ENCODE measurements around the gene HIRIP3.
"Not testable (repeated sequence)": the region's sequence is repeated elsewhere in the genome, so short reads cannot be mapped to it uniquely, and the experiment has no call there.

HIRIP3 gene

DNA sequence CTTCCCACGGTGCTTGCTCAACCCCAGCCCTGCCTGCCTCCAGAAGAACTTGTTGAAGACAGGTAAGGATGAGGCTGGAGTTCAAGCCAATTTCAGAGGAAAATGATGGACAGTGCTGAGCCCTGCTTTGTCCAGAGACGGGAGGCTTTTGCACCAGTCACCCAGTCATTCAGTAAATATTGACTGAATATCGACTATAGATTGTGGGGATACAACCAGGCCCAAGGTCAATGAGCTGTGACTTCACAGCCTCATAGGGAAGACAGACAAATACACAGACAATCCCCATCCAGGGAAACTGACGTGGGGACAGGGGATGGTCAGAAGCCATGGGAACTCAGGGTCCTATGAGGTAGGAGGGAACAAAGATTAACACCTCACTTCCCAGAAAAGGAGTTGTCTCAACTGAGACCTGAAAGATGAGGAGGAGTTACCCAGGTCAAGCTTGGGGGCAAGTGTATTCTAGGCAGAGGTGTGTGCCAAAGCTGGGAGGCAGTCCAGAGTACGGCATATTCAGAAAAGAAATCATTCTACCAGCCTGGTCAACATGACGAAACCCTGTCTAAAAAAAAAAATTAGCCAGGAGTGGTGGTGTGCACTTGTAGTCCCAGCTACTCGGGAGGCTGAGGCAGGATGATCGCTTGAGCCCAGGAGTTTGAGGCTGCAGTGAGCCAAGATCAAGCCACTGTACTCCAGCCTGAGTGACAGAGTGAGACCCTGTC is 21.3 kb upstream of the HIRIP3 start:
- no peak for DNase-seq (ENCODE audit: low read depth in 2 of 2, low spot score in 1 of 2)

DNA sequence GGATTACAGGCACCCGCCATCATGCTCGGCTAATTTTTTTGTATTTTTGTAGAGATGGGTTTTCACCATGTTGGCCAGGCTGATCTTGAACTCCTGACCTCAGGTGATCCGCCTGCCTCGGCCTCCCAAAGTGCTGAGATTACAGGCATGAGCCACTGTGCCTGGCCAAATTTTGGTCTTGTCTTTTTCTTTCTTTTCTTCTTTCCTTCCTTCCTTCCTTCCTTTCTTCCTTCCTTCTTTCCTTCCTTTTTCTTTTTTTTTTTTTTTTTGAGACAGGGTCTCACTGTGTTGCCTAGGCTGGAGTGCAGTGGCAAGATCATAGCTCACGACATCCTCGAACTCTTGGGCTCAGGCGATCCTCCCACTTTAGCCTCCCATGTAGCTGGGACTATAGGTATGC is 20.0 kb upstream of the HIRIP3 start:
- not testable (repeated sequence) for DNase-seq (ENCODE audit: low read depth in 2 of 2, low spot score in 1 of 2)

DNA sequence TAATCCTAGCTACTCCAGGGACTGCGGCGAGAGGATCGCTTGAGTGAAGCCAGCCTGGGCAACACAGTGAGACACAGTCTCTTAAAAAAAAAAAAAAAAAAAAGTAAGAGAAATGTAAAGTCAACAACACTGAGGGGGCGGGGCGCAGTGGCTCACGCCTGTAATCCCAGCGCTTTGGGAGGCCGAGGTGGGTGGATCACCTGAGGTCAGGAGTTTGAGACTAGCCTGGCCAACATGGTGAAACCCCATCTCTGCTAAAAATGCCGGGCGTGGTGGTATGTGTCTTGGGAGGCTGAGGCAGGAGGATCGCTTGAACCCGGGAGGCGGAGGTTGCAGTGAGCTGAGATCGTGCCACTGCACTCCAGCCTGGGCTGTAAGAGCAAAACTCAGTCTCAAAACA is 17.2 kb upstream of the HIRIP3 start:
- DNase-seq (ENCODE audit: low read depth in 2 of 2, low spot score in 1 of 2) = not testable (repeated sequence)

GRCh38 chr16:30011714-30012504 is 16.5 kb upstream of the HIRIP3 start:
- no peak for DNase-seq (ENCODE audit: low read depth in 2 of 2, low spot score in 1 of 2)

DNA sequence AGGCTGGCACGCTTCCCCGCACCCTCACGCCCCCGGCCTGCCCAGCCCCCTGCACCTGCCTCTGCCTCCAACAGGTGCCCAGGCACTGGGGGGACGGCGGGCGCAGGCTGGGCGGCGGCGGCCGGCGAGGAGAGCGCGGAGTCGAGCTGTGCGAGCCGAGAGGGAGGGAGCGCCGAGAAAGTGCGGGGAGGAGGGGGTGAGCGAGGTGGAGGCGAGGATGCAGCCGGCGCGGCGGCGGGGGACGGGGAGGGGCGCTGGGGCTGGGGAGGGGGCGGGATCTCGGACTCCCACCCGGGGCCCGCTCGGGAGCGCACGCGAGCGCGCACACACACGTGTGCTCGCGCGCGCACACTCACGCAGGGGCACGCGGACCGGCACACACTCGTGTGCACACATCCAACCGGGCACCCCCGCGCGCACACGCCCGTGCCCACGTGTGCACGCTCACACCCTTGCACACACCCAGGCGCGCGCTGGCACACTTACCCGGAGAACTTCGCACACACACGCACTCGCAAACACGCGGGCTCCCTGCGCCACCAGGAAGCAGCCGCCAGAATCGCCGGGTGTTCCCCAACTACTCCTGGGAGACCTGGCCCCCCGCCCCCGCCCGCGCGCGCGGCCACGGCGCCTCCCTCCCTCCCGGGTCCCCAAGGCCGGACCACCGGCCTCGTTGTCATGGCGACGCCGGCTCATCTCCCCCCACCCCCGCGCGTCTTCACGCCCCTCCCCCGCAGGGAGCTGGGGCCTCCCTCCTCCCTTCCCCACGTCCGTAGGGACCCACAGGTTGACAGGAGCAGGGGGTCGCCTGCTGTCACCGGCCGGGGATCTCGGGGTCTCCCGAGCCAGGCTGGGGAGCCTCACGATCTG is 15.7 kb upstream of the HIRIP3 start, which contains the start of gene DOC2A:
Gene DOC2A (minus strand): TSS at position 184 of the 870 bp plus-strand sequence. CDS start 805 bp downstream, outside the sequence.
- no peak for DNase-seq (ENCODE audit: low read depth in 2 of 2, low spot score in 1 of 2)

- DNase-seq (ENCODE audit: low read depth in 2 of 2, low spot score in 1 of 2) = no peak
Measured at GRCh38 chr16:30009990-30010843, 14.8 kb upstream of the HIRIP3 start.

DNA sequence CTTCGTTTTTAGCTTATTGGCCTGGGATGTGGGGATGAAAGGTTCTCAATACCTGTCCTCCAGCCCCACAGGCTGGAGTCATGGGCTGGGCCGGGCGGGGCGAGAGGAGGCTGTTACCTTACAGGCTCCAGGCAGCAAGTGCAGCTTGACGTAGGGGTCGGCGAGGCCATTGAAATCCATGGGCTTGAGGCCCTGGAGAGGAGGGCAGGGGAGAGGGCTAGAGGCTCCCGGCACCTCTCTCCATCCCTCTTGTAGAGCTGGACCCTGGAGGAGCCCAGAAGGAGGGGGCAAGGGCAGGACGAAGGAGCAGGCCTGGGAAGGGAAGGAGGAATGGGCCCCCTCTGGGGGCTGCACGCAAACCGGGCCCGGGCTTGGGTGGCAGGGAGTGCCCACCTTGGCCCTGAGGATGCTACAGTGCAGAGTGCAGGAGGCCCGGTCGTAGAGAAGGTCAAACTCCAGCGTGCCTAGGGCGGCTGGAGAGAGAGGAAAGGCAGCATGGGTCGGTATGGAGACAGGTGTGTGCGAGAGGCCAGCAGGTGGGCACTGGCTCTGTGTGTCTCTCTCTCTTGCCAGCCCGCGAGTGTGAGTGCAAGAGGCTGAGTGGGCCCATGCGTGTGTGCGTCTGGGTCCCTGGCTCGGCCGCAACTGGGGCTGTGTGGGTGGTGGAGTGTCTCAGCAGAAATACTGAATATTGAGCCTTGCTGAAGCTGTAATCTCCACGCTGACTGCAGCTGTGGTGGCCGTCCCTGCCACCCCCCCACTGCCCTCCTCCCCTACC is 13.9 kb upstream of the HIRIP3 start:
- no peak for DNase-seq (ENCODE audit: low read depth in 2 of 2, low spot score in 1 of 2)

DNA sequence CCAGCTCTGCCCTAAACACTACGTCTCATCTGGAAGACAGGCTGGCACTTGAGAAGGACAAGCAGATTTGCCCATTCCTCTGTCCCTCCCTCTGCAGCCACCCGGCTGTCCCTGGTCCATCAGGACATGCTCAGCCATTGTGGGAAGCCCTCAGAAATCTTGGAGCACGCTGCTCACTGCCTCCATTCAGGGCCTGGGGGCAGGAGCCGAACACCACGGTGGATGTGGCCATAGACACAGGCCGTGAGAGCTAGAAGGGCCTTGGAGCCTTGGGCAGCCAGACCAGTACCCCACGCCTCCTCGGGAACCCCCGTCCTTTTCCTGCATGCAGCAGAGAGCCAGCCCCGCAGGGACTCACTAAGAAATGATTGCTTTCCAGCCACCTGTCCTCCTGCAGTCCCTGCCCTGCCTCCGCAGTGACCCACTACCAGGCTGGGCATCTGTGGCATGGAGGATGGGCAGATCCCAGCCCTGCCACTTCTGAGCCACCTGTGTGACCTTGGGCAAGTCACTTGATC is 12.0 kb upstream of the HIRIP3 start:
- no peak for DNase-seq (ENCODE audit: low read depth in 2 of 2, low spot score in 1 of 2)

DNA sequence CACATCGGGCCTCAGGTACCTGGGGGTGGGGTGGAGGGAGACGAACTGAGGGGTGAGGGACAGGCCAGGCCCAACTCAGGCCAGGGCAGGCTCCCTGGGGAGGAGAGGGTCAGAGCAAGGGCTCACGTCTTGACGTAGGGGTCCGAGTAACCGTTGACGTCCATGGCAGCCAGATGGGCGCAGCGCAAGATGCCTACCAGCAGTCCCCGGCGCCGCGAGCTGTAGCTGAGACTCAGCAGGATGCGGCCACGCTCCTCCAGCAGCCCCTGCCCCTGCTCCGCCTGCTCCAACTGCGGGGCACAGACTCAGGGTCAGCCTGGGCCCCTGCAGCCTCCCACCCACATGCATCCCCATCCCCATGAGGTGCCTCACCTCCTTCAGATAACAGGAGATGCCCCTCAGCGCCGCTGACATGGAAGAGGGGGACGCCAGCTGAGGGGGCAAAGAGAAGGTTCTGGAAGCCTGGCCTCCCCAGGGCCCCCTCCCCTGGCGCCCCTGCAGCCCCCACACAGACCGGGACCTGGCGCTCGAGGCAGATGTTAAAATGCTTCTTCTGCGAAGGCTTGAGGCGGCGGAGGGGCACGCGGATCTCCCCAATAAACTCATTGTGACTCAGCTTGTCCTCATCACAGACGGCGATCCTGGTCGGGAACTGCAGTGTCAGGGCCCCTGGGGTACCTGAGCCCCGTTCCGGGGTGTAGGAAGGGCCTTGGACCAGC is 11.4 kb upstream of the HIRIP3 start:
- DNase-seq (ENCODE audit: low read depth in 2 of 2, low spot score in 1 of 2) = no peak

DNA sequence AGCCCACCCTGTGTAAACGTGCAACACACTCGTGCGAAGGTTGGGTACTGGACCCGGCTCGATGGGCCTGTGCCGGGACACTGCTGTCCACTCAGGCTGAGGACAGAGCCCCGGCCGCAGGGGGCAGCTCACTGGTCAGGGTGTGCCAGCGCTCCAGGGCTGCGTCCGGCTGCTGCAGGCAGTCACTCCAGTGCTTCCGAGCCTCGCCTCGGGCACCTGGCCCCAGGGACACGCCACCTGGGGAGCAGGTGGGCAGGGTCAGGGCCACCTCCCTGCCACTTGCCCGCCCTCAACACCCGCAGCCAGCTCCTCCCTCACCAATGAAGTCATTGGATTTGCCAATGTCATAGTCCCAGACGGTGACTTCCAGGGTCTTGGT is 10.7 kb upstream of the HIRIP3 start:
- DNase-seq (ENCODE audit: low read depth in 2 of 2, low spot score in 1 of 2) = no peak

GRCh38 chr16:30005341-30006094 is 10.1 kb upstream of the HIRIP3 start:
- DNase-seq (ENCODE audit: low read depth in 2 of 2, low spot score in 1 of 2) = no peak

DNA sequence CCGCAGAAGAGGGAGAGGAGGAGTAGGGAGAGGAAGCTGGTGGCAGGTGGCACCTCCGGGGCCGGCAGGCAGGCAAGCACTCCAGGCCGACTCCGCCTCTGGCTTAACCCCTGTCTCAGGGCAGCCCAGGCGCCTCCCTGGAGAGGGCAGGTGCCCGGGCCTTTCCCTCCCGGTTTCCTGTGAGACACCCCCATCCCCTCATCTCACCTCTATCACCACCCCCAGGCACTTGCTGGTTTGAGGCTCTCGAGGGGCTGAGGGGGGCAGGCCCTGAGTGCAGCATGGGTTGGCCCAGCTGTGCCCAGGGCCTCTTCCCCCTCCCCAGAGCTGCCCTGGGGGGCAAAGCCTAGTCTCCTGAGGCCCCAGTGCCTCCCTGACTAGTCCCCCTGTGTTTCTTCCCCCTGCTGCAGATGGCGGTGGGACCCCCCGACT is 9.4 kb upstream of the HIRIP3 start:
- DNase-seq (ENCODE audit: low read depth in 2 of 2, low spot score in 1 of 2) = no peak

DNA sequence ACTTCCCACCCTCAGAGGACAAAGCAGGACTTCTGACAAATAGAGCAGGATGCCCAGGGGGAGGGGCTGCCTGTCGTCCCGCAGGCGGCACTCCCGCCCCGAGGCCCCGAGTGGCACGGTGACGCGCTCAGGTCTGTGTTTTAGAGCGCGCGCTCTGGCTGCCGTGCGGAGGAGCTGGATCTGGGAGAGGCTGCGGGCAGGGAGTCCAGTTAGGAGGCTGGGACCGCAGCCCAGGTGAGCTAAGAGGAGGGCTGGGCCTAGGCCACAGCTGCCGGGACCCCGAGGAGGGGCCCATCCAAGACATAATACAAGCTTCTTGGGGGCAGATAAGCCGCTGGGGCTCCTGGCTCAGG is 9.0 kb upstream of the HIRIP3 start:
- DNase-seq (ENCODE audit: low read depth in 2 of 2, low spot score in 1 of 2) = no peak

GRCh38 chr16:30003670-30004423 is 8.4 kb upstream of the HIRIP3 start:
- DNase-seq (ENCODE audit: low read depth in 2 of 2, low spot score in 1 of 2) = no peak

DNA sequence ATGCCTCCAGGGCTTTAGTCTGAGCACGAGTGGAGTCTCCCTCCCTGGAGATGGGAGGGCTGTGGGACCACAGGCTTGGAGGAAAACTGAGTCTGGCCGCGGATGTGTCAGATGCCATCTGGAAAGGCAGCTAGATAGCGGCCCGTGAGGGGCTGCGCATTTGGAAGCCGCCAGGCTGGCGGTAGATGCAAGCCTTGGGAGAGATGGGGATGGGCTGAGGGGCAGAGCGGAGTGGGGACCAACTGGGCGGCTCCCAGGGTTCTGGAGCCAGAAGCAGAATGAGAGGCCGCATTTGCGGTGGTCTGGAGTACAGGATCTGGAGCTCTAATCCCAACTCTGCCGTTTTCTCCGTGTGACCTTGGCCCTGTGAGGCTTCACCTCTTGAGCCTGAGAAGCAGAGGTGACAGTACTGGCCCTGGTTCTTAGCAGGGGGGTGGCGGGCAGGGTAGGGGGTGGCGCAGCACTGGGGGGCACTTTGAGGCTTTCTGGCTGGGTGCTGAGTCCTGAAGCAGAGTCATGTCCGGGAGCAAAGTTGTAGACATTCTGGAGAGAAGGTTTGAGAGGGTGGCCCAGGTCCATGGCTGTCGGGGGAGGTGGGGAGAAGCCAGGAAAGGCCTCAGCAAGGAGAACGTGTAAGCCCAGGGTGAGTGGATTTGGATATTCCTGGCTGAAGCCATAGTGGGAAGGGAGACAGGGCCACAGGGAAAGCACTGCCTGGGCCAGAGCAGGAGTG is 7.4 kb upstream of the HIRIP3 start:
- DNase-seq (ENCODE audit: low read depth in 2 of 2, low spot score in 1 of 2) = no peak

- DNase-seq (ENCODE audit: low read depth in 2 of 2, low spot score in 1 of 2) = no peak
Measured at GRCh38 chr16:30000735-30001631, 5.6 kb upstream of the HIRIP3 start.

Data from stimulated activated CD8-positive, alpha-beta memory T cell treated with anti-CD3 and anti-CD28 coated beads, Interleukin-4, amount 100 ng/mL, for 1 hour (primary cell).